H1 (cell line): ENCODE measurements around the gene ARHGAP15. TPM values are rescaled to one million over a fixed set of nuclear protein-coding genes. Genes with fewer than 3 reads are reported as not detected.

Experiments used
- ATF3 ChIP-seq: IDR thresholded peaks from 2 replicates; pipeline ENCODE4 v1.6.1; 2011; ENCODE audit warnings: low read depth, mild to moderate bottlenecking, low read length; ENCODE audit not compliant: insufficient read depth
- BRCA1 ChIP-seq: IDR thresholded peaks from 2 replicates; pipeline ENCODE4 v1.6.1; 2012; ENCODE audit warnings: low read depth, low read length, improper control_type of control experiment
- POLR2A ChIP-seq, 2 experiments: IDR thresholded peaks; 1 replicate in 1 of 2; 2 replicates in 1 of 2; pipeline ENCODE4 v1.6.1; 2011; ENCODE audit warnings: low read depth in 2 of 2, low read length in 2 of 2, mild to moderate bottlenecking in 2 of 2; ENCODE audit errors: control extremely low read depth in 1 of 2
- POLR2AphosphoS5 ChIP-seq: IDR thresholded peaks from 2 replicates; pipeline ENCODE4 v1.6.1; 2011; ENCODE audit warnings: low read depth, low read length
- SRF ChIP-seq: IDR thresholded peaks from 2 replicates; pipeline ENCODE4 v1.6.1; 2011; ENCODE audit warnings: mild to moderate bottlenecking, low read depth, low read length, moderate library complexity
- polyA plus RNA-seq, 7 experiments: library from polyadenylated mRNA; depleted of rRNA in 3 of 7; stranded (reverse) in 5 of 7; unstranded in 2 of 7; fragments of >200 nt in 5 of 7; fragments of 200-250 nt in 2 of 7; gene quantifications; 1 replicate in 5 of 7; 2 replicates in 1 of 7; 4 replicates in 1 of 7; pipeline versions ENCODE4 v1.2.1 to v1.2.3, GENCODE V29; 2011 to 2013; ENCODE audit warnings: missing spikeins in 2 of 7, mixed read lengths in 2 of 7
- total RNA-seq: library from RNA; stranded (reverse); fragmentation: NEBNext Ultra II Directional; extraction: Animal tissue kit (Norgen Biotek cat#: 25700); gene quantifications from 2 replicates; pipeline ENCODE4 v1.2.1, GENCODE V29; 2021
- TF ChIP-seq, protein P1 (sequence below), 3 experiments: IDR thresholded peaks; 1 replicate in 2 of 3; 2 replicates in 1 of 3; pipeline versions ENCODE4 v1.5.1 to v1.6.1; 2011; ENCODE audit warnings: low read length in 3 of 3, mild to moderate bottlenecking in 3 of 3, inconsistent platforms in 2 of 3, low read depth in 1 of 3, moderate library complexity in 1 of 3; ENCODE audit not compliant: insufficient read depth in 1 of 3; ENCODE audit errors: control extremely low read depth in 1 of 3

The ARHGAP15 gene
- total and polyA plus RNA-seq, 2 of the 8 experiments (the other 6 are each of a cell fraction or from before 2014, with no cell fraction given): not detected

- TF ChIP-seq, protein P1, sequence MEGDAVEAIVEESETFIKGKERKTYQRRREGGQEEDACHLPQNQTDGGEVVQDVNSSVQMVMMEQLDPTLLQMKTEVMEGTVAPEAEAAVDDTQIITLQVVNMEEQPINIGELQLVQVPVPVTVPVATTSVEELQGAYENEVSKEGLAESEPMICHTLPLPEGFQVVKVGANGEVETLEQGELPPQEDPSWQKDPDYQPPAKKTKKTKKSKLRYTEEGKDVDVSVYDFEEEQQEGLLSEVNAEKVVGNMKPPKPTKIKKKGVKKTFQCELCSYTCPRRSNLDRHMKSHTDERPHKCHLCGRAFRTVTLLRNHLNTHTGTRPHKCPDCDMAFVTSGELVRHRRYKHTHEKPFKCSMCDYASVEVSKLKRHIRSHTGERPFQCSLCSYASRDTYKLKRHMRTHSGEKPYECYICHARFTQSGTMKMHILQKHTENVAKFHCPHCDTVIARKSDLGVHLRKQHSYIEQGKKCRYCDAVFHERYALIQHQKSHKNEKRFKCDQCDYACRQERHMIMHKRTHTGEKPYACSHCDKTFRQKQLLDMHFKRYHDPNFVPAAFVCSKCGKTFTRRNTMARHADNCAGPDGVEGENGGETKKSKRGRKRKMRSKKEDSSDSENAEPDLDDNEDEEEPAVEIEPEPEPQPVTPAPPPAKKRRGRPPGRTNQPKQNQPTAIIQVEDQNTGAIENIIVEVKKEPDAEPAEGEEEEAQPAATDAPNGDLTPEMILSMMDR (IDR thresholded peaks at IDR 0.05; ENCODE audit: control extremely low read depth in 1 of 3, insufficient read depth in 1 of 3, low read depth in 1 of 3, low read length in 3 of 3): peak; percentile 63 to 86 (median 83)
- TF ChIP-seq ATF3 (no peak), POLR2A (IDR thresholded peaks at IDR 0.05; ENCODE audit: control extremely low read depth in 1 of 2, low read depth in 2 of 2, low read length in 2 of 2) (no peak), BRCA1 (no peak), SRF (no peak), POLR2AphosphoS5 (no peak)
Measured at GRCh38 chr2:143162123-143162837, 33.1 kb downstream of the ARHGAP15 start (continued).
